WERI-Rb-1 (cell line): ENCODE data around the gene KCNJ11.
A peak's percentile ranks its signal among the peaks of the same experiment; 100 is the strongest.

Source experiments
- DNase-seq: peaks from one replicate; pipeline ENCODE4 v3.0.0-alpha.2; 2020
- H3K27ac ChIP-seq: fragments of 250-450 bp; sonication (Bioruptor Pico); 2 replicates; pipeline ENCODE4 v1.5.1; 2020; ENCODE audit warnings: mild to moderate bottlenecking, moderate library complexity
- H3K27me3 ChIP-seq: fragments of 250-450 bp; sonication (Bioruptor Pico); 2 replicates; pipeline ENCODE4 v1.5.1; 2021; ENCODE audit warnings: mild to moderate bottlenecking, low read depth, moderate library complexity; ENCODE audit not compliant: insufficient read depth, severe bottlenecking
- H3K36me3 ChIP-seq: fragments of 250-450 bp; sonication (Bioruptor Pico); 2 replicates; pipeline ENCODE4 v1.5.1; 2020; ENCODE audit warnings: mild to moderate bottlenecking, moderate library complexity
- H3K4me3 ChIP-seq: 2 replicates; pipeline ENCODE4 v1.5.1; 2011; ENCODE audit warnings: low read depth, mild to moderate bottlenecking, control low read depth, low read length
- H3K9me3 ChIP-seq: fragments of 250-450 bp; sonication (Bioruptor Pico); 2 replicates; pipeline ENCODE4 v1.5.1; 2021; ENCODE audit warnings: mild to moderate bottlenecking, moderate library complexity; ENCODE audit not compliant: severe bottlenecking
- CTCF ChIP-seq: IDR thresholded peaks from 2 replicates; pipeline ENCODE4 v1.5.1; 2011; ENCODE audit warnings: low read depth, mild to moderate bottlenecking, control low read depth, inconsistent platforms, low read length

Gene KCNJ11

GRCh38 chr11:17388609-17389210 is at the start of gene KCNJ11:
KCNJ11 (minus strand) TSS chr11:17388659; CDS start chr11:17388091, 568 bp downstream.
- Histone ChIP-seq H3K36me3 (peaks cover 8% of the 10 kb centered on the region), H3K27me3 (no peaks in the 10 kb centered on the region), H3K9me3 (no peaks in the 10 kb centered on the region), H3K4me3 (peak within 1 kb of the TSS; percentile 62), H3K27ac (peak within 1 kb of the TSS; percentile 81)
- no peak for TF ChIP-seq CTCF
- peak; percentile 52 for DNase-seq

DNA sequence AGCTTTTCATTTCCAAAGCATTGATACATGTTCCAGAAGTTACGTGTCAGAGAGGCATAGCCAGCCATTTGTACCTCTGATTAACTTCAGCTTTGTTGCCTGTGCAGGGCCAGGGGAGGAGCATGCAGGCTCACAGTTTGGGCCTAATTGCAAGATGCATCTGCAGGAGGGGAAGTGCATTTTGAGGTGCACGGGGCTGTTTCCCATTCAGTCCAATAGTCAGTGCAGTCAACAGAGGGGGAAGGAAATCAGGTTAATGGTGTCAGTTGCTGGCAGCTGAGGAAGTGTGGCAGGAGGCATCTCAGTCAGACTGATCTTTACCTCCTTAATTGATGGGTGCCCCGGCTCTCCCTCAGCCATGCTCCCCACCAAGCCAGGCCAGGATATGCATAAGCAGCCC is 48.9 kb upstream of the KCNJ11 start:
- peak overlapping the region; percentile 24 for H3K27ac ChIP-seq
- peaks cover 7% of the 10 kb centered on the region for H3K9me3 ChIP-seq
- no peak for DNase-seq
- TF ChIP-seq CTCF = no peak
- H3K27me3 ChIP-seq = no peaks in the 10 kb centered on the region
- H3K4me3 ChIP-seq = no peak overlapping the region
- peaks cover 22% of the 10 kb centered on the region for H3K36me3 ChIP-seq

- Histone ChIP-seq H3K27ac (peak overlapping the region; percentile 94), H3K9me3 (no peaks in the 10 kb centered on the region), H3K4me3 (no peak overlapping the region), H3K36me3 (peaks cover 4% of the 10 kb centered on the region; the same call in 1 of the 2 replicates), H3K27me3 (no peaks in the 10 kb centered on the region)
- no peak for TF ChIP-seq CTCF
- peak; percentile 63 for DNase-seq
Observed at GRCh38 chr11:17434108-17434507, 45.6 kb upstream of the KCNJ11 start.

- H3K27me3 ChIP-seq = no peaks in the 10 kb centered on the region
- H3K4me3 ChIP-seq = no peak overlapping the region
- H3K9me3 ChIP-seq = no peaks in the 10 kb centered on the region
- DNase-seq = peak; percentile 63
- H3K36me3 ChIP-seq = no peaks in the 10 kb centered on the region; the same call in 1 of the 2 replicates
- peak overlapping the region; percentile 94 for H3K27ac ChIP-seq
- no peak for TF ChIP-seq CTCF
Observed at GRCh38 chr11:17432002-17432401, 43.5 kb upstream of the KCNJ11 start.

GRCh38 chr11:17431139-17431538 is 42.7 kb upstream of the KCNJ11 start:
- H3K27ac ChIP-seq = peak overlapping the region; percentile 94

More at GRCh38 chr11:17431139-17431538, 42.7 kb upstream of the KCNJ11 start:
- H3K4me3 ChIP-seq = no peak overlapping the region
- TF ChIP-seq CTCF = no peak
- peak; percentile 53 for DNase-seq
- no peaks in the 10 kb centered on the region for H3K27me3 ChIP-seq
- H3K9me3 ChIP-seq = no peaks in the 10 kb centered on the region
- H3K36me3 ChIP-seq = peaks cover 5% of the 10 kb centered on the region; the same call in 1 of the 2 replicates
